HG02678 (cell line): Measurements from ENCODE around the gene P4HB.

Source experiments
- ATAC-seq: cut with Tn5 transposase; IDR thresholded peaks from one replicate; pipeline ENCODE4 v1.9.1; 2021; ENCODE audit warnings: mild to moderate bottlenecking, moderate library complexity; ENCODE audit not compliant: unreplicated experiment

The P4HB gene

DNA sequence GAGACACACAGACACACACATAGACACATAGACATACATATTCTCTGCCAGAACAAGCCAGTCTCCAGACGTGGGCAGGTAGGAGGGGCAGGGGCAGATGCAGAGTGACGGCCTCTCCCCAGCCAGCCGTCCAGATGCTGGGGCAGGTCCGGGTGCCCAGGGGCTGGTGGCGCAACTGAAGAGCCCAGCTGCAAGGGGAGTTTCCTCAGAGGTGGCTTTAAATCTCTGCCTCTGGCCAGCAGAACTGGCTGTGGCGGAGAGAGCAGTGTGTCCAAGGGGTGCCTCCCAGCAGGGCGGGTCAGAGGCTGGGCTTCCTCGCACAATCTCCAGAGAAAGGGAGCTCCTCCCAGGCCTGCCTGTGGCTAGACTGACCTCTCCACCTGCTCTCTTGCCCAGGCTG, 65.8 kb downstream of the P4HB start:
- ATAC-seq: no peak

DNA sequence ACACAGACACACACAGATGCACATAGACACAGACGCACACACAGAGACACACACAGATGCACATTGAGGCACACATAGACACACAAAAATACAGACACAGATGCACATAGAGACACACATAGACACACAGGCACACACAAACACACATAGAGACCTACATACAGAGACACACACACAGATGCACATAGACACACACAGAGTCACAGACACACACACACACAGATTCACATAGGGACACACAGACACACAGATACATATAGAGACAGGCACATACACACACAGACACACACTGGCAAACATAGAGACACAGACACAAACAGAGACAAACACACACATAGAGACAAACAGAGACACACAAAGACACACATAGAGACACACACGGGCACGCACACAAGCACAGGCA, 66.3 kb downstream of the P4HB start:
- ATAC-seq: no peak
